ENCODE results near the gene ACAP3.

DNA sequence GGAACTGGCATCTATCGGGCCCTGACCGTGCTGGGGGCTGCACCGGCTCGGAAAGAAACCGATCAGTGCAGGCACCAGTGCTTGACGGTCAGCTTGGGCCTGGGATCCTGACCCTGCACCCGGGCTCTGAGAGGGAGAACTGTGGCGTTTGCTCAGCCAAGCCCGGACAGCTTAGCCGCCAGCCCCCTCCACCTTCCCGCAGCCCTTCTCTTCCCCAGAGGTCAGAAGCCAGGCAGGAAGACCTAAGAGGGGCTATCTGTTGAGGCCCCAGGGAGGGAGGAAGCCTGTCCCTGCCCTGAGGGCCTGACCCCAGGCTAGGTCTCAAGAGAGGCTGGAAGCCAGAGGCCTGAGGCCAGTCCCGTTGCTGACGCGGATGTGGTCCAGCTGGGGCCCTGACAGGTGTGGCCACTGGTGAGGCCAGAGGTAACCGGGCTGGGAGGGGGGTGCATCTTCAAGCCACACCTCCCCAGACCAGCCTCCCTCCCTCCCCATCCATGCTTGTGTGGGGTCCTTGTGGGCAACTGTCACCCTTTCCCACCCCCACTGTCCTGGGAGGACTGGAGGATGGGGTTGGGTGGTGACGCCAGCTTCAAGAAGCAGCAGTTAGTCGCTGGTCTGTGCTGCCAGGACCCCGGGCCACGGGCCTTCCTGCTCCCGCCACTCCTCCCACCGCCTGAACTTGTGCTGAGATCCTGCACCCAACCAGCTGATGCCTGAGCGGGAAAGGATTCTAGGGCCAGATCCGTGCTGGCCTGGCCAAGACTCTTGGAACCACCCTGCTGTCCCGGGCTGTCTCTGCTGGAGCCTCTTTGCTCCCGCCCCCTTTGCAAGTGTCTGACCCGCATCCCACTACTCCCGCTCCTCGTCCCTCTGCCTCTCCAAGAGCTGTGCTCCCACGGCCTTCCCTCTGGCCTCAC lies 44.0 kb upstream of the ACAP3 start:
- TF ChIP-seq, protein P1, sequence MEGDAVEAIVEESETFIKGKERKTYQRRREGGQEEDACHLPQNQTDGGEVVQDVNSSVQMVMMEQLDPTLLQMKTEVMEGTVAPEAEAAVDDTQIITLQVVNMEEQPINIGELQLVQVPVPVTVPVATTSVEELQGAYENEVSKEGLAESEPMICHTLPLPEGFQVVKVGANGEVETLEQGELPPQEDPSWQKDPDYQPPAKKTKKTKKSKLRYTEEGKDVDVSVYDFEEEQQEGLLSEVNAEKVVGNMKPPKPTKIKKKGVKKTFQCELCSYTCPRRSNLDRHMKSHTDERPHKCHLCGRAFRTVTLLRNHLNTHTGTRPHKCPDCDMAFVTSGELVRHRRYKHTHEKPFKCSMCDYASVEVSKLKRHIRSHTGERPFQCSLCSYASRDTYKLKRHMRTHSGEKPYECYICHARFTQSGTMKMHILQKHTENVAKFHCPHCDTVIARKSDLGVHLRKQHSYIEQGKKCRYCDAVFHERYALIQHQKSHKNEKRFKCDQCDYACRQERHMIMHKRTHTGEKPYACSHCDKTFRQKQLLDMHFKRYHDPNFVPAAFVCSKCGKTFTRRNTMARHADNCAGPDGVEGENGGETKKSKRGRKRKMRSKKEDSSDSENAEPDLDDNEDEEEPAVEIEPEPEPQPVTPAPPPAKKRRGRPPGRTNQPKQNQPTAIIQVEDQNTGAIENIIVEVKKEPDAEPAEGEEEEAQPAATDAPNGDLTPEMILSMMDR (conservative IDR thresholded peaks at IDR 0.05; ENCODE audit: low read depth, low read length), result no peak
- no peak for TF ChIP-seq ELK1 (IDR thresholded peaks at IDR 0.05; ENCODE audit: borderline replicate concordance, low read depth, low read length)
- TF ChIP-seq RAD21 (IDR thresholded peaks at IDR 0.05; ENCODE audit: low read length), result no peak
- TF ChIP-seq CEBPB (IDR thresholded peaks at IDR 0.05; ENCODE audit: low read depth, low read length), result no peak
- no peak for TF ChIP-seq NFE2L2 (IDR thresholded peaks at IDR 0.05; ENCODE audit: low read depth, low read length)
- no peak for TF ChIP-seq POLR2A (IDR thresholded peaks at IDR 0.05; ENCODE audit: low read depth, low read length)
- no peak for TF ChIP-seq MAZ (IDR thresholded peaks at IDR 0.05; ENCODE audit: borderline replicate concordance, low read depth, low read length)
- no peak for TF ChIP-seq CHD1 (IDR thresholded peaks at IDR 0.05; ENCODE audit: low read depth, low read length)
- no peak for TF ChIP-seq FOS (IDR thresholded peaks at IDR 0.05; ENCODE audit: low read depth, low read length)
- no peak for TF ChIP-seq SMC3 (IDR thresholded peaks at IDR 0.05; ENCODE audit: low read depth, low read length)
- TF ChIP-seq RCOR1 (IDR thresholded peaks at IDR 0.05; ENCODE audit: insufficient replicate concordance, low read length), result no peak
